HepG2 (cell line): Measurements from ENCODE around the gene CSNK2A1. TPM values are rescaled to one million over a fixed set of nuclear protein-coding genes. Genes with fewer than 3 reads are reported as not detected.

ENCODE experiments used
- FIP1L1 ChIP-seq: fragments of 200-400 bp; formaldehyde crosslinking; IDR thresholded peaks from 2 replicates; pipeline ENCODE4 v1.6.1; 2018; ENCODE audit warnings: low read depth, mild to moderate bottlenecking, low read length, moderate library complexity, borderline replicate concordance; ENCODE audit not compliant: insufficient read depth
- FOSL2 ChIP-seq: sonication (generic); formaldehyde crosslinking; IDR thresholded peaks from 2 replicates; pipeline ENCODE4 v1.4.0; 2020; ENCODE audit warnings: missing genetic modification reagents
- GATAD2A ChIP-seq: IDR thresholded peaks from 2 replicates; pipeline ENCODE4 v1.6.1; 2016
- HMGXB3 ChIP-seq: sonication (generic); formaldehyde crosslinking; IDR thresholded peaks from 2 replicates; pipeline ENCODE4 v1.4.0; 2020; ENCODE audit warnings: missing genetic modification reagents, borderline replicate concordance
- ISX ChIP-seq: sonication (generic); formaldehyde crosslinking; conservative IDR thresholded peaks from 2 replicates; pipeline ENCODE4 v1.5.0; 2020; ENCODE audit warnings: missing genetic modification reagents
- MBNL3 ChIP-seq: fragments of 250-450 bp; sonication (Bioruptor Pico); conservative IDR thresholded peaks from 2 replicates; pipeline ENCODE4 v1.8.0; 2022; ENCODE audit warnings: mild to moderate bottlenecking, inconsistent platforms
- PITX1 ChIP-seq: sonication (generic); formaldehyde crosslinking; IDR thresholded peaks from 2 replicates; pipeline ENCODE4 v1.5.1; 2020; ENCODE audit warnings: mild to moderate bottlenecking, missing genetic modification reagents
- POGZ ChIP-seq: sonication (generic); formaldehyde crosslinking; IDR thresholded peaks from 2 replicates; pipeline ENCODE4 v1.4.0; 2020; ENCODE audit warnings: mild to moderate bottlenecking, missing genetic modification reagents
- SP140L ChIP-seq: sonication (generic); formaldehyde crosslinking; IDR thresholded peaks from 2 replicates; pipeline ENCODE4 v1.4.0; 2020; ENCODE audit warnings: missing genetic modification reagents, borderline replicate concordance
- XRCC5 ChIP-seq: fragments of 200-400 bp; formaldehyde crosslinking; optimal IDR thresholded peaks from 2 replicates; pipeline ENCODE3; 2017; ENCODE audit warnings: mild to moderate bottlenecking, low read length
- ZNF205 ChIP-seq: IDR thresholded peaks from 2 replicates; pipeline ENCODE4 v1.6.1; 2018; ENCODE audit warnings: missing biosample characterization, missing genetic modification reagents
- ZNF232 ChIP-seq: sonication (generic); formaldehyde crosslinking; IDR thresholded peaks from 2 replicates; pipeline ENCODE4 v1.4.0; 2020; ENCODE audit warnings: missing genetic modification reagents, borderline replicate concordance
- ZNF616 ChIP-seq: sonication (generic); formaldehyde crosslinking; IDR thresholded peaks from 2 replicates; pipeline ENCODE4 v1.5.0; 2020; ENCODE audit warnings: low read depth, mild to moderate bottlenecking, missing genetic modification reagents
- ZNF619 ChIP-seq: sonication (generic); formaldehyde crosslinking; IDR thresholded peaks from 2 replicates; pipeline ENCODE4 v1.4.0; 2020; ENCODE audit warnings: mild to moderate bottlenecking, missing genetic modification reagents
- ZNF792 ChIP-seq: IDR thresholded peaks from 2 replicates; pipeline ENCODE4 v1.6.1; 2016
- ZZZ3 ChIP-seq: sonication (generic); formaldehyde crosslinking; IDR thresholded peaks from 2 replicates; pipeline ENCODE4 v1.4.0; 2020; ENCODE audit warnings: missing genetic modification reagents, mild to moderate bottlenecking, borderline replicate concordance
- polyA plus RNA-seq, 8 experiments: library from polyadenylated mRNA; depleted of rRNA in 3 of 8; stranded (reverse) in 7 of 8; unstranded in 1 of 8; fragments of >200 nt; fragmentation: Illumina TruSeq in 4 of 8; extraction: Trizol in 4 of 8; gene quantifications; 2 replicates each; pipeline versions ENCODE4 v1.2.1 to v1.2.3, GENCODE V29; 2011 to 2016; ENCODE audit warnings: low read depth in 4 of 8, missing spikeins in 1 of 8, mixed read lengths in 1 of 8; ENCODE audit not compliant: insufficient read depth in 1 of 8
- total RNA-seq, 5 experiments: library from RNA; depleted of rRNA; stranded (reverse); fragments of >200 nt; fragmentation: Illumina TruSeq; extraction: Trizol; gene quantifications; 2 replicates each; pipeline ENCODE4 v1.2.3, GENCODE V29; 2016; ENCODE audit warnings: low read depth in 1 of 5
- TF ChIP-seq, protein P1 (sequence below): sonication (generic); formaldehyde crosslinking; IDR thresholded peaks from 2 replicates; pipeline ENCODE4 v1.5.0; 2020; ENCODE audit warnings: mild to moderate bottlenecking, missing genetic modification reagents
- TF ChIP-seq, protein P2 (sequence below): sonication (generic); formaldehyde crosslinking; IDR thresholded peaks from 2 replicates; pipeline ENCODE4 v1.4.0; 2020; ENCODE audit warnings: mild to moderate bottlenecking, missing genetic modification reagents

The CSNK2A1 gene
- total and polyA plus RNA-seq, 2 of the 13 experiments (the other 11 are each of a cell fraction or from before 2014, with no cell fraction given): 153 to 231 TPM

- TF ChIP-seq ZNF616 (0 out of 2 replicates have a peak, but pooled peaks have one; percentile 23), SP140L (CRISPR knock-in tag) (peak; percentile 67; the same call in 1 of the 2 replicates), ZNF619 (CRISPR knock-in tag) (no peak; the same call in 1 of the 2 replicates), FOSL2 (CRISPR knock-in tag) (peak; percentile 71), GATAD2A (CRISPR knock-in tag) (peak; percentile 79), FIP1L1 (no peak), ZNF205 (peak; percentile 29; the same call in 1 of the 2 replicates), PITX1 (CRISPR knock-in tag) (peak; percentile 77), ISX (CRISPR knock-in tag) (peak; percentile 95; the same call in 1 of the 2 replicates), POGZ (CRISPR knock-in tag) (peak; percentile 97), XRCC5 (peak; percentile 94), ZNF792 (CRISPR knock-in tag) (peak; percentile 85), MBNL3 (CRISPR knock-in tag) (peak; percentile 79), ZZZ3 (peak; percentile 86; the same call in 1 of the 2 replicates), HMGXB3 (CRISPR knock-in tag) (no peak), ZNF232 (peak; percentile 35; the same call in 1 of the 2 replicates)
- TF ChIP-seq, protein P1, sequence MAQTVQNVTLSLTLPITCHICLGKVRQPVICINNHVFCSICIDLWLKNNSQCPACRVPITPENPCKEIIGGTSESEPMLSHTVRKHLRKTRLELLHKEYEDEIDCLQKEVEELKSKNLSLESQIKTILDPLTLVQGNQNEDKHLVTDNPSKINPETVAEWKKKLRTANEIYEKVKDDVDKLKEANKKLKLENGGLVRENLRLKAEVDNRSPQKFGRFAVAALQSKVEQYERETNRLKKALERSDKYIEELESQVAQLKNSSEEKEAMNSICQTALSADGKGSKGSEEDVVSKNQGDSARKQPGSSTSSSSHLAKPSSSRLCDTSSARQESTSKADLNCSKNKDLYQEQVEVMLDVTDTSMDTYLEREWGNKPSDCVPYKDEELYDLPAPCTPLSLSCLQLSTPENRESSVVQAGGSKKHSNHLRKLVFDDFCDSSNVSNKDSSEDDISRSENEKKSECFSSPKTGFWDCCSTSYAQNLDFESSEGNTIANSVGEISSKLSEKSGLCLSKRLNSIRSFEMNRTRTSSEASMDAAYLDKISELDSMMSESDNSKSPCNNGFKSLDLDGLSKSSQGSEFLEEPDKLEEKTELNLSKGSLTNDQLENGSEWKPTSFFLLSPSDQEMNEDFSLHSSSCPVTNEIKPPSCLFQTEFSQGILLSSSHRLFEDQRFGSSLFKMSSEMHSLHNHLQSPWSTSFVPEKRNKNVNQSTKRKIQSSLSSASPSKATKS (CRISPR knock-in tag): peak; percentile 73; the same call in 1 of the 2 replicates
- TF ChIP-seq, protein P2, sequence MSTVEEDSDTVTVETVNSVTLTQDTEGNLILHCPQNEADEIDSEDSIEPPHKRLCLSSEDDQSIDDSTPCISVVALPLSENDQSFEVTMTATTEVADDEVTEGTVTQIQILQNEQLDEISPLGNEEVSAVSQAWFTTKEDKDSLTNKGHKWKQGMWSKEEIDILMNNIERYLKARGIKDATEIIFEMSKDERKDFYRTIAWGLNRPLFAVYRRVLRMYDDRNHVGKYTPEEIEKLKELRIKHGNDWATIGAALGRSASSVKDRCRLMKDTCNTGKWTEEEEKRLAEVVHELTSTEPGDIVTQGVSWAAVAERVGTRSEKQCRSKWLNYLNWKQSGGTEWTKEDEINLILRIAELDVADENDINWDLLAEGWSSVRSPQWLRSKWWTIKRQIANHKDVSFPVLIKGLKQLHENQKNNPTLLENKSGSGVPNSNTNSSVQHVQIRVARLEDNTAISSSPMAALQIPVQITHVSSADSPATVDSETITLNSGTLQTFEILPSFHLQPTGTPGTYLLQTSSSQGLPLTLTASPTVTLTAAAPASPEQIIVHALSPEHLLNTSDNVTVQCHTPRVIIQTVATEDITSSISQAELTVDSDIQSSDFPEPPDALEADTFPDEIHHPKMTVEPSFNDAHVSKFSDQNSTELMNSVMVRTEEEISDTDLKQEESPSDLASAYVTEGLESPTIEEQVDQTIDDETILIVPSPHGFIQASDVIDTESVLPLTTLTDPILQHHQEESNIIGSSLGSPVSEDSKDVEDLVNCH (CRISPR knock-in tag): no peak; the same call in 1 of the 2 replicates
Measured at GRCh38 chr20:543369-544152, at the start of gene CSNK2A1 (continued).
